HEK293 (cell line): ENCODE data around the gene RPUSD1.

Source experiments
- CTCF ChIA-PET: fragments of 350-600 bp; formaldehyde crosslinking; extraction: SDS; loops from one replicate; lab custom pipeline; 2021; ENCODE audit warnings: antibody characterized with exemption; lab: Yijun Ruan, JAX
- POLR2A ChIA-PET: fragments of 300-600 bp; formaldehyde crosslinking; extraction: SDS; loops from one replicate; lab custom pipeline; 2020; ENCODE audit warnings: antibody characterized with exemption, inconsistent platforms; lab: Yijun Ruan, JAX
- H3K27ac ChIP-seq: fragments of 200-500 bp; sonication (Bioruptor generic); 2 replicates; pipeline ENCODE4 v1.5.1; 2014; ENCODE audit warnings: low read depth, low read length, control low read depth, inconsistent platforms; ENCODE audit errors: extremely low read depth
- H3K36me3 ChIP-seq, 2 experiments: fragments of 200-500 bp in 1 of 2; sonication (Bioruptor generic) in 1 of 2; 1 replicate in 1 of 2; 2 replicates in 1 of 2; pipeline ENCODE4 v1.5.1; 2014 to 2017; ENCODE audit warnings: inconsistent platforms in 2 of 2, low read length in 2 of 2; ENCODE audit not compliant: control insufficient read depth in 2 of 2, insufficient read depth in 1 of 2
- H3K4me1 ChIP-seq: fragments of 200-500 bp; sonication (Bioruptor generic); 2 replicates; pipeline ENCODE4 v1.5.1; 2014; ENCODE audit warnings: mild to moderate bottlenecking, low read length, inconsistent platforms; ENCODE audit not compliant: control insufficient read depth, insufficient read depth
- H3K4me3 ChIP-seq: 2 replicates; pipeline ENCODE4 v1.5.1; 2011; ENCODE audit warnings: low read depth, mild to moderate bottlenecking, control low read depth, low read length, moderate library complexity
- H3K9me3 ChIP-seq: fragments of 200-500 bp; sonication (Bioruptor generic); 2 replicates; pipeline ENCODE4 v1.5.1; 2014; ENCODE audit warnings: low read depth, low read length, inconsistent platforms; ENCODE audit not compliant: control insufficient read depth, insufficient read depth
- MYNN ChIP-seq: fragments of 450-650 bp; formaldehyde crosslinking; IDR thresholded peaks from 2 replicates; pipeline ENCODE4 v1.5.1; 2016; ENCODE audit warnings: missing biosample characterization, missing genetic modification characterization, borderline replicate concordance
- OVOL3 ChIP-seq: fragments of 450-650 bp; formaldehyde crosslinking; IDR thresholded peaks from 2 replicates; pipeline ENCODE4 v1.5.1; 2016; ENCODE audit warnings: missing biosample characterization, missing genetic modification characterization
- REST ChIP-seq: fragments of 450-650 bp; formaldehyde crosslinking; IDR thresholded peaks from 2 replicates; pipeline ENCODE4 v1.5.1; 2016; ENCODE audit warnings: missing biosample characterization, missing genetic modification characterization
- SALL2 ChIP-seq: fragments of 450-650 bp; formaldehyde crosslinking; IDR thresholded peaks from 2 replicates; pipeline ENCODE4 v1.5.0; 2017; ENCODE audit warnings: missing biosample characterization, mild to moderate bottlenecking, missing genetic modification characterization, borderline replicate concordance
- ZBTB6 ChIP-seq: fragments of 450-650 bp; formaldehyde crosslinking; IDR thresholded peaks from 2 replicates; pipeline ENCODE4 v1.5.1; 2017; ENCODE audit warnings: missing biosample characterization, missing genetic modification characterization
- ZFP37 ChIP-seq: fragments of 450-650 bp; formaldehyde crosslinking; IDR thresholded peaks from 2 replicates; pipeline ENCODE4 v1.5.1; 2016; ENCODE audit warnings: missing biosample characterization, missing genetic modification characterization
- ZNF133 ChIP-seq: fragments of 450-650 bp; formaldehyde crosslinking; IDR thresholded peaks from 2 replicates; pipeline ENCODE4 v1.5.1; 2016; ENCODE audit warnings: missing biosample characterization, missing genetic modification characterization
- ZNF274 ChIP-seq, 2 experiments: fragments of 200-500 bp in 1 of 2; fragments of 450-650 bp in 1 of 2; sonication (Bioruptor generic) in 1 of 2; formaldehyde crosslinking in 1 of 2; IDR thresholded peaks; 2 replicates each; pipeline versions ENCODE4 v1.5.1 to v1.6.1; 2014 to 2016; ENCODE audit warnings: borderline replicate concordance in 1 of 2, inconsistent platforms in 1 of 2, low read length in 1 of 2, missing biosample characterization in 1 of 2, missing genetic modification characterization in 1 of 2
- ZNF350 ChIP-seq: fragments of 450-650 bp; formaldehyde crosslinking; IDR thresholded peaks from 2 replicates; pipeline ENCODE4 v1.5.0; 2017; ENCODE audit warnings: missing biosample characterization, mild to moderate bottlenecking, missing genetic modification characterization
- ZNF433 ChIP-seq: fragments of 450-650 bp; formaldehyde crosslinking; IDR thresholded peaks from 2 replicates; pipeline ENCODE4 v1.5.1; 2016; ENCODE audit warnings: missing biosample characterization, missing genetic modification characterization, low read depth
- ZNF473 ChIP-seq: fragments of 450-650 bp; formaldehyde crosslinking; IDR thresholded peaks from 2 replicates; pipeline ENCODE4 v1.5.1; 2017; ENCODE audit warnings: missing biosample characterization, missing genetic modification characterization
- ZNF558 ChIP-seq: fragments of 450-650 bp; formaldehyde crosslinking; IDR thresholded peaks from 2 replicates; pipeline ENCODE4 v1.5.1; 2016; ENCODE audit warnings: missing biosample characterization, missing genetic modification characterization
- ZNF610 ChIP-seq: fragments of 450-650 bp; formaldehyde crosslinking; IDR thresholded peaks from 2 replicates; pipeline ENCODE4 v1.5.1; 2016; ENCODE audit warnings: missing biosample characterization, missing genetic modification characterization, borderline replicate concordance
- ZNF623 ChIP-seq: fragments of 450-650 bp; formaldehyde crosslinking; IDR thresholded peaks from 2 replicates; pipeline ENCODE4 v1.5.1; 2016; ENCODE audit warnings: missing biosample characterization, missing genetic modification characterization
- ZNF701 ChIP-seq: fragments of 450-650 bp; formaldehyde crosslinking; IDR thresholded peaks from 2 replicates; pipeline ENCODE4 v1.5.1; 2016; ENCODE audit warnings: missing biosample characterization, missing genetic modification characterization
- ZNF792 ChIP-seq: fragments of 450-650 bp; formaldehyde crosslinking; IDR thresholded peaks from 2 replicates; pipeline ENCODE4 v1.5.1; 2016; ENCODE audit warnings: missing biosample characterization, missing genetic modification characterization
- TF ChIP-seq, protein P1 (sequence below): fragments of 450-650 bp; formaldehyde crosslinking; optimal IDR thresholded peaks from 2 replicates; pipeline ENCODE3; 2016; ENCODE audit warnings: missing biosample characterization, mild to moderate bottlenecking, missing genetic modification characterization

RPUSD1 gene

DNA sequence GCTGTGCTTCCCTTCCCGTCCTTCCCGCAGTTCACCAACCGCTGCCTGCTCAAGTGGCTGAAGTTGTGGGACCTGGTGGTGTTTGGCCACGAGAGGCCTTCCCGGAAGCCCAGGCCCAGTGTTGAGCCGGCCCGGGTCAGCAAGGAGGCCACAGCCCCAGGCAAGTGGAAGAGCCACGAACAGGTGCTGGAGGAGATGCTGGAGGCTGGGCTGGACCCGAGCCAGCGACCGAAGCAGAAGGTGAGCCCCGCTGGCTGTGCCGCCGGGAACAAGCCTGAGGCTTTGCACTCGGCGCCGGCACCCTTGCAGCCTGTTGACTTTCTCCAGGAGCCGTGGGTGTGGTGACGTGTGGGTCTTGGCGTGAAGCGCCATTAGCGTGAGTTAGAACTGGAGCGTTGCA is 3.0 kb upstream of the RPUSD1 start:
- POLR2A ChIA-PET = no interaction called here
- CTCF ChIA-PET = no interaction called here
- TF ChIP-seq ZBTB6 (tag by site-specific recombination) (peak; percentile 53; the same call in 1 of the 2 replicates), ZNF792 (no peak)
- Histone ChIP-seq H3K27ac (no peak overlapping the region), H3K4me3 (no peak overlapping the region), H3K4me1 (no peaks in the 10 kb centered on the region), H3K36me3 (peaks cover 0 to 74% of the 10 kb centered on the region in 2 experiments; a peak in 1 of 3 replicates), H3K9me3 (no peaks in the 10 kb centered on the region)

DNA sequence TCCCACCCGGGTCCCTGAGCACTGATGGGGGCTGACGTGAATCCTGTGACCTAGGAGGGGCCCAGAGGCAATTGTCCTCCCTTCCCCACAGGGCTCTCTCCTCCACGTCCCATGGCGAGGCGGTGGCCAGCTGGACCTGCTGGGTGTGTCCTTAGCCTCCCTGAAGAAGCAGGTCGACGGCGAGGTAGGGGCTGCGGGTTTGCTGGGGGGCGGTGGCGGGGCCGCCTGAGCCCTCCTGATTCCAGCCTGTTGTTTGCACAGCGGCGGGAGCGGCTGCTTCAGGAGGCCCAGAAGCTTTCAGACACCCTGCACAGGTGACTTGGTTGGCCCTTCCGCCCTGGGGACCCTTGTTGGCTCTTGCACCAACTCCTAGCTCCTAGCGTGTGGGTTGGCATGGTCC is 1.9 kb upstream of the RPUSD1 start:
- H3K27ac ChIP-seq = no peak overlapping the region
- TF ChIP-seq ZNF274 (IDR thresholded peaks at IDR 0.05; ENCODE audit: low read length) (no peak), ZNF274 (tag by site-specific recombination; IDR thresholded peaks at IDR 0.05; ENCODE audit: borderline replicate concordance) (no peak)
- H3K9me3 ChIP-seq = no peaks in the 10 kb centered on the region
- ChIA-PET POLR2A (interaction anchor here (0.5 kb wide), 1 partner anchor 41 kb away, joined by 3 read pairs; no protein-coding TSS in a partner anchor), CTCF (interaction anchor here (0.6 to 9.5 kb wide), 2 partner anchors 46 to 78 kb away, joined by 3 to 119 read pairs; no protein-coding TSS in a partner anchor)
- no peaks in the 10 kb centered on the region for H3K4me1 ChIP-seq
- H3K36me3 ChIP-seq = peaks cover 0 to 75% of the 10 kb centered on the region in 2 experiments; a peak in 1 of 3 replicates
- H3K4me3 ChIP-seq = no peak overlapping the region

DNA sequence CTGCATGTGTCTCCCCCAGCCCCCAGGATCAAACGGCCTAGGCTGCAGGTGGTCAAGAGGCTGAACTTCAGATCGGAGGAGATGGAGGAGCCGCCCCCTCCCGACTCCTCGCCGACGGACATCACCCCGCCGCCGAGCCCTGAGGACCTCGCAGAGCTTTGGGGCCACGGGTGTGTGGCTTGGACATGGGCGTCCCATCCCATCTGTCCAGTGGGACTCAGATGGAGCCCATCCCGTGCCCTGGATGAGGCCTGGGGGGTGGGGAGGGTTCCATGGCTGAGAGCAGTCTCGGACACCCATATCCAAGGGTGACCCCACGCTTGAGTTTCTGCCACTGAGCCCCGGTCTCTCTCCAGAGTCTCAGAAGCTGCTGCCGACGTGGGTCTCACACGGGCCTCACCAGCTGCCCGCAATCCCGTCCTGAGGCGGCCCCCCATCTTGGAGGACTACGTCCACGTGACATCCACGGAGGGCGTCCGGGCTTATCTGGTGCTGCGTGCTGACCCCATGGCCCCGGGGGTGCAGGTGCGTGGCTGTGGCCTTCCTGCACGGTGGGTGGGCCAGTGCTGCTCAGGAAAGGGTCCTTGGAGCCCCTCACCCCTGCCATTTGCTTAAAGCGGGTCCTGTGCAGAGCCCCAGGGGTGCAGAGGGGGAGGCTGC is 1.1 kb upstream of the RPUSD1 start:
- no peaks in the 10 kb centered on the region for H3K4me1 ChIP-seq
- peak overlapping the region; percentile 83 for H3K4me3 ChIP-seq
- no peaks in the 10 kb centered on the region for H3K9me3 ChIP-seq
- H3K27ac ChIP-seq = peak overlapping the region; percentile 82
- peaks cover 0 to 73% of the 10 kb centered on the region in 2 experiments; a peak in 1 of 3 replicates for H3K36me3 ChIP-seq
- CTCF ChIA-PET = interaction anchor here (0.5 to 9.5 kb wide), 5 partner anchors 38 to 77 kb away, joined by 3 to 119 read pairs (median 7); partner anchors contain the start of gene ANTKMT
- POLR2A ChIA-PET = interaction anchor here (0.8 to 2.4 kb wide), 5 partner anchors 11 to 72 kb away, joined by 4 to 23 read pairs (median 13); partner anchors contain the start of genes CIAO3 and GNG13
- TF ChIP-seq ZNF558 (tag by site-specific recombination) = no peak
- TF ChIP-seq REST (tag by site-specific recombination) = 0 out of 2 replicates have a peak, but pooled peaks have one; percentile 31
- no peak for TF ChIP-seq ZFP37
- TF ChIP-seq SALL2 (tag by site-specific recombination) = no peak

GRCh38 chr16:788399-789126 is 382 bp upstream of the RPUSD1 start, which contains the start of gene CHTF18:
CHTF18 (plus strand) TSS chr16:788620; CDS start chr16:788685, 65 bp downstream.
- Histone ChIP-seq H3K27ac (peak within 1 kb of the TSS; percentile 82), H3K4me3 (peak within 1 kb of the TSS; percentile 83), H3K36me3 (peaks cover 0 to 66% of the 10 kb centered on the region in 2 experiments; a peak in 1 of 3 replicates), H3K9me3 (no peaks in the 10 kb centered on the region), H3K4me1 (no peaks in the 10 kb centered on the region)
- POLR2A ChIA-PET = interaction anchor here (0.7 to 2.4 kb wide), 19 partner anchors 8 to 994 kb away, joined by 3 to 25 read pairs (median 5); partner anchors contain the start of genes ANTKMT, CIAO3, GNG13 and NUBP2
- CTCF ChIA-PET = interaction anchor here (0.5 to 9.5 kb wide), 9 partner anchors 40 to 710 kb away, joined by 3 to 119 read pairs (median 3); partner anchors contain the start of gene ANTKMT
- no peak for TF ChIP-seq ZNF350
- TF ChIP-seq ZNF133 (tag by site-specific recombination) = no peak
- no peak for TF ChIP-seq ZNF623 (tag by site-specific recombination)
- no peak for TF ChIP-seq MYNN (tag by site-specific recombination)
- no peak for TF ChIP-seq ZNF473 (tag by site-specific recombination)
- TF ChIP-seq, protein P1, sequence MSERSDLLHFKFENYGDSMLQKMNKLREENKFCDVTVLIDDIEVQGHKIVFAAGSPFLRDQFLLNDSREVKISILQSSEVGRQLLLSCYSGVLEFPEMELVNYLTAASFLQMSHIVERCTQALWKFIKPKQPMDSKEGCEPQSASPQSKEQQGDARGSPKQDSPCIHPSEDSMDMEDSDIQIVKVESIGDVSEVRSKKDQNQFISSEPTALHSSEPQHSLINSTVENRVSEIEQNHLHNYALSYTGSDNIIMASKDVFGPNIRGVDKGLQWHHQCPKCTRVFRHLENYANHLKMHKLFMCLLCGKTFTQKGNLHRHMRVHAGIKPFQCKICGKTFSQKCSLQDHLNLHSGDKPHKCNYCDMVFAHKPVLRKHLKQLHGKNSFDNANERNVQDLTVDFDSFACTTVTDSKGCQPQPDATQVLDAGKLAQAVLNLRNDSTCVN (tag by site-specific recombination) = peak; percentile 87
- no peak for TF ChIP-seq OVOL3 (tag by site-specific recombination)
- no peak for TF ChIP-seq ZBTB6 (tag by site-specific recombination)
- TF ChIP-seq ZNF433 (tag by site-specific recombination) = no peak
- TF ChIP-seq ZNF701 (tag by site-specific recombination) = no peak
- TF ChIP-seq ZNF610 (tag by site-specific recombination) = peak; percentile 64; the same call in 1 of the 2 replicates
